22Rv1 (cell line): Measurements from ENCODE around the gene FAM107B.

Experiments
- CTCF ChIP-seq: fragments of 450-650 bp; IDR thresholded peaks from 2 replicates; pipeline ENCODE4 v1.5.1; 2017; ENCODE audit warnings: mild to moderate bottlenecking
- ZFX ChIP-seq: fragments of 450-650 bp; IDR thresholded peaks from 2 replicates; pipeline ENCODE4 v1.6.1; 2017; ENCODE audit warnings: antibody characterized with exemption, borderline replicate concordance

GRCh38 chr10:14478201-14478600 is 296.5 kb downstream of the FAM107B start:
- TF ChIP-seq ZFX (no peak), CTCF (no peak)
